ENCODE results near the gene EEF2K. TPM values are rescaled to one million over a fixed set of nuclear protein-coding genes. Genes with fewer than 3 reads are reported as not detected.
A peak's percentile ranks its signal among the peaks of the same experiment; 100 is the strongest.

EEF2K gene
- total RNA-seq, 1 donor: 26.3 TPM

GRCh38 chr16:22217890-22218730 lies 12.0 kb downstream of the EEF2K start:
- H3K4me3 ChIP-seq (ENCODE audit: low read depth, low read length): no peak overlapping the region
- DNase-seq (ENCODE audit: low read depth): no peak
- no peak for TF ChIP-seq CTCF (IDR thresholded peaks at IDR 0.05; ENCODE audit: insufficient read depth, low read depth, low read length)

- TF ChIP-seq CTCF (IDR thresholded peaks at IDR 0.05; ENCODE audit: insufficient read depth, low read depth, low read length): no peak
- no peak overlapping the region for H3K4me3 ChIP-seq (ENCODE audit: low read depth, low read length)
- DNase-seq (ENCODE audit: low read depth): no peak
Observed at GRCh38 chr16:22219389-22220068, 13.5 kb downstream of the EEF2K start.

GRCh38 chr16:22220069-22220440 lies 14.0 kb downstream of the EEF2K start:
- peak; percentile 84 for DNase-seq (ENCODE audit: low read depth)
- no peak for TF ChIP-seq CTCF (IDR thresholded peaks at IDR 0.05; ENCODE audit: insufficient read depth, low read depth, low read length)
- no peak overlapping the region for H3K4me3 ChIP-seq (ENCODE audit: low read depth, low read length)

GRCh38 chr16:22220714-22221113 lies 14.6 kb downstream of the EEF2K start:
- DNase-seq (ENCODE audit: low read depth): no peak
- TF ChIP-seq CTCF (IDR thresholded peaks at IDR 0.05; ENCODE audit: insufficient read depth, low read depth, low read length): no peak
- H3K4me3 ChIP-seq (ENCODE audit: low read depth, low read length): no peak overlapping the region

- no peak for TF ChIP-seq CTCF (IDR thresholded peaks at IDR 0.05; ENCODE audit: insufficient read depth, low read depth, low read length)
- H3K4me3 ChIP-seq (ENCODE audit: low read depth, low read length): no peak overlapping the region
- DNase-seq (ENCODE audit: low read depth): no peak
Observed at GRCh38 chr16:22222006-22222405, 15.9 kb downstream of the EEF2K start.

GRCh38 chr16:22222998-22223397 lies 16.9 kb downstream of the EEF2K start:
- DNase-seq (ENCODE audit: low read depth): no peak
- no peak overlapping the region for H3K4me3 ChIP-seq (ENCODE audit: low read depth, low read length)
- peak; percentile 7 for TF ChIP-seq CTCF (IDR thresholded peaks at IDR 0.05; ENCODE audit: insufficient read depth, low read depth, low read length)
